HEK293 (cell line): ENCODE measurements around the gene SERPINA12.

ENCODE experiments used
- CTCF ChIA-PET: fragments of 350-600 bp; formaldehyde crosslinking; extraction: SDS; loops from one replicate; lab custom pipeline; 2021; ENCODE audit warnings: antibody characterized with exemption; lab: Yijun Ruan, JAX
- POLR2A ChIA-PET: fragments of 300-600 bp; formaldehyde crosslinking; extraction: SDS; loops from one replicate; lab custom pipeline; 2020; ENCODE audit warnings: antibody characterized with exemption, inconsistent platforms; lab: Yijun Ruan, JAX
- H3K27ac ChIP-seq: fragments of 200-500 bp; sonication (Bioruptor generic); 2 replicates; pipeline ENCODE4 v1.5.1; 2014; ENCODE audit warnings: low read depth, low read length, control low read depth, inconsistent platforms; ENCODE audit errors: extremely low read depth
- H3K36me3 ChIP-seq, 2 experiments: fragments of 200-500 bp in 1 of 2; sonication (Bioruptor generic) in 1 of 2; 1 replicate in 1 of 2; 2 replicates in 1 of 2; pipeline ENCODE4 v1.5.1; 2014 to 2017; ENCODE audit warnings: inconsistent platforms in 2 of 2, low read length in 2 of 2; ENCODE audit not compliant: control insufficient read depth in 2 of 2, insufficient read depth in 1 of 2
- H3K4me1 ChIP-seq: fragments of 200-500 bp; sonication (Bioruptor generic); 2 replicates; pipeline ENCODE4 v1.5.1; 2014; ENCODE audit warnings: mild to moderate bottlenecking, low read length, inconsistent platforms; ENCODE audit not compliant: control insufficient read depth, insufficient read depth
- H3K4me3 ChIP-seq: 2 replicates; pipeline ENCODE4 v1.5.1; 2011; ENCODE audit warnings: low read depth, mild to moderate bottlenecking, control low read depth, low read length, moderate library complexity
- H3K9me3 ChIP-seq: fragments of 200-500 bp; sonication (Bioruptor generic); 2 replicates; pipeline ENCODE4 v1.5.1; 2014; ENCODE audit warnings: low read depth, low read length, inconsistent platforms; ENCODE audit not compliant: control insufficient read depth, insufficient read depth
- GLIS2 ChIP-seq: fragments of 450-650 bp; formaldehyde crosslinking; IDR thresholded peaks from 2 replicates; pipeline ENCODE4 v1.5.1; 2016; ENCODE audit warnings: missing biosample characterization, missing genetic modification characterization
- KLF1 ChIP-seq: fragments of 450-650 bp; formaldehyde crosslinking; IDR thresholded peaks from 2 replicates; pipeline ENCODE4 v1.5.1; 2016; ENCODE audit warnings: missing biosample characterization, missing genetic modification characterization
- MEIS1 ChIP-seq: sonication (generic); formaldehyde crosslinking; IDR thresholded peaks from 2 replicates; pipeline ENCODE4 v1.8.1; 2022; ENCODE audit warnings: missing genetic modification reagents, mild to moderate bottlenecking, borderline replicate concordance
- OSR2 ChIP-seq: fragments of 450-650 bp; formaldehyde crosslinking; IDR thresholded peaks from 2 replicates; pipeline ENCODE4 v1.5.1; 2016; ENCODE audit warnings: missing biosample characterization, missing genetic modification characterization
- TRIM28 ChIP-seq: IDR thresholded peaks from 2 replicates; pipeline ENCODE4 v1.6.1; 2011; ENCODE audit warnings: low read length, control low read depth, borderline replicate concordance
- ZBTB48 ChIP-seq: fragments of 450-650 bp; formaldehyde crosslinking; IDR thresholded peaks from 2 replicates; pipeline ENCODE4 v1.5.1; 2016; ENCODE audit warnings: missing biosample characterization, missing genetic modification characterization
- ZBTB7A ChIP-seq: fragments of 450-650 bp; formaldehyde crosslinking; IDR thresholded peaks from 2 replicates; pipeline ENCODE4 v1.5.1; 2016; ENCODE audit warnings: low read depth, missing biosample characterization, missing genetic modification characterization
- ZBTB8A ChIP-seq: fragments of 450-650 bp; formaldehyde crosslinking; IDR thresholded peaks from 2 replicates; pipeline ENCODE4 v1.5.1; 2016; ENCODE audit warnings: missing biosample characterization, missing genetic modification characterization
- ZNF354C ChIP-seq: fragments of 450-650 bp; formaldehyde crosslinking; IDR thresholded peaks from 2 replicates; pipeline ENCODE4 v1.5.1; 2016; ENCODE audit warnings: missing biosample characterization, missing genetic modification characterization, low read depth, borderline replicate concordance
- ZNF404 ChIP-seq: fragments of 450-650 bp; formaldehyde crosslinking; IDR thresholded peaks from 2 replicates; pipeline ENCODE4 v1.5.1; 2017; ENCODE audit warnings: missing biosample characterization, missing genetic modification characterization
- ZNF549 ChIP-seq: fragments of 450-650 bp; IDR thresholded peaks from 2 replicates; pipeline ENCODE4 v1.5.1; 2018; ENCODE audit warnings: missing biosample characterization, missing genetic modification characterization, mild to moderate bottlenecking, inconsistent platforms, moderate library complexity
- ZNF624 ChIP-seq: fragments of 450-650 bp; formaldehyde crosslinking; IDR thresholded peaks from 2 replicates; pipeline ENCODE4 v1.5.1; 2017; ENCODE audit warnings: missing biosample characterization, missing genetic modification characterization
- ZNF654 ChIP-seq: fragments of 450-650 bp; formaldehyde crosslinking; IDR thresholded peaks from 2 replicates; pipeline ENCODE4 v1.5.1; 2016; ENCODE audit warnings: low read depth, missing biosample characterization, missing genetic modification characterization
- ZNF658 ChIP-seq: fragments of 450-650 bp; formaldehyde crosslinking; IDR thresholded peaks from 2 replicates; pipeline ENCODE4; 2016; ENCODE audit warnings: missing biosample characterization, missing genetic modification characterization
- ZNF670 ChIP-seq: fragments of 450-650 bp; formaldehyde crosslinking; IDR thresholded peaks from 2 replicates; pipeline ENCODE4 v1.5.1; 2016; ENCODE audit warnings: missing biosample characterization, missing genetic modification characterization, low read depth
- ZNF76 ChIP-seq: fragments of 450-650 bp; formaldehyde crosslinking; IDR thresholded peaks from 2 replicates; pipeline ENCODE4; 2016; ENCODE audit warnings: low read depth, missing biosample characterization, missing genetic modification characterization, borderline replicate concordance
- ZNF768 ChIP-seq: fragments of 450-650 bp; formaldehyde crosslinking; IDR thresholded peaks from 2 replicates; pipeline ENCODE4 v1.5.1; 2018; ENCODE audit warnings: missing biosample characterization, mild to moderate bottlenecking, missing genetic modification characterization
- ZNF785 ChIP-seq: fragments of 450-650 bp; formaldehyde crosslinking; IDR thresholded peaks from 2 replicates; pipeline ENCODE4 v1.5.1; 2016; ENCODE audit warnings: missing biosample characterization, missing genetic modification characterization
- ZNF830 ChIP-seq: fragments of 450-650 bp; IDR thresholded peaks from 2 replicates; pipeline ENCODE4 v1.5.0; 2018; ENCODE audit warnings: missing biosample characterization, missing genetic modification characterization, low read depth, mild to moderate bottlenecking, moderate library complexity
- ZNF843 ChIP-seq: fragments of 450-650 bp; formaldehyde crosslinking; IDR thresholded peaks from 2 replicates; pipeline ENCODE4 v1.5.1; 2016; ENCODE audit warnings: missing biosample characterization, missing genetic modification characterization
- ZSCAN23 ChIP-seq: fragments of 450-650 bp; formaldehyde crosslinking; IDR thresholded peaks from 2 replicates; pipeline ENCODE4 v1.5.1; 2016; ENCODE audit warnings: missing biosample characterization, missing genetic modification characterization
- TF ChIP-seq, protein P1 (sequence below): fragments of 450-650 bp; formaldehyde crosslinking; IDR thresholded peaks from 2 replicates; pipeline ENCODE4 v1.5.1; 2016; ENCODE audit warnings: missing biosample characterization, missing genetic modification characterization
- TF ChIP-seq, protein P2 (sequence below): fragments of 450-650 bp; formaldehyde crosslinking; IDR thresholded peaks from 2 replicates; pipeline ENCODE4 v1.5.1; 2016; ENCODE audit warnings: missing biosample characterization, missing genetic modification characterization
- TF ChIP-seq, protein P3 (sequence below): fragments of 450-650 bp; formaldehyde crosslinking; IDR thresholded peaks from 2 replicates; pipeline ENCODE4 v1.5.1; 2017; ENCODE audit warnings: missing biosample characterization, missing genetic modification characterization
- TF ChIP-seq, protein P4 (sequence below): fragments of 450-650 bp; IDR thresholded peaks from 2 replicates; pipeline ENCODE4 v1.5.1; 2018; ENCODE audit warnings: missing biosample characterization, mild to moderate bottlenecking, missing genetic modification characterization

SERPINA12 gene

DNA sequence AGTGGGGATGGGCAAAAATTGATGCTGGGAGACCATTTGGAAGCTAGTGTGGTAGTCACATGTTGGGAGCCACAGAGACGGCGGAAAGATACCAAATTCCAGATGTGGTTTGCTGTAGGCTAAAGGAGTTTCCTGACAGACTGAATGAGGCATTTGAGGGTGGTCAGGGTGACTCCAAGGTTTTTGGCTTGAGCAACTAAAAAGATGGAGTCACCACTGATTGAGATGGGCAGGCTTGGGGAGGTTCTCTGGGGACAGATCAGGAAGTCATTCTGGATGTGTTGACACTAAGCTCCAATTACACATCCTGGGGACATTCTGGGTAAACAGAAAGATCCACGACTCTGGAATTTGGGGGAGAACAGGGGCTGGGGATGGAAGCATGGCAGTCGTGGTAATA is 17.8 kb downstream of the SERPINA12 start (continued):
- TF ChIP-seq ZNF654 (tag by site-specific recombination) (no peak), ZSCAN23 (tag by site-specific recombination) (no peak), MEIS1 (no peak), ZNF404 (tag by site-specific recombination) (no peak), GLIS2 (tag by site-specific recombination) (no peak), ZNF624 (tag by site-specific recombination) (no peak)
- TF ChIP-seq, protein P1, sequence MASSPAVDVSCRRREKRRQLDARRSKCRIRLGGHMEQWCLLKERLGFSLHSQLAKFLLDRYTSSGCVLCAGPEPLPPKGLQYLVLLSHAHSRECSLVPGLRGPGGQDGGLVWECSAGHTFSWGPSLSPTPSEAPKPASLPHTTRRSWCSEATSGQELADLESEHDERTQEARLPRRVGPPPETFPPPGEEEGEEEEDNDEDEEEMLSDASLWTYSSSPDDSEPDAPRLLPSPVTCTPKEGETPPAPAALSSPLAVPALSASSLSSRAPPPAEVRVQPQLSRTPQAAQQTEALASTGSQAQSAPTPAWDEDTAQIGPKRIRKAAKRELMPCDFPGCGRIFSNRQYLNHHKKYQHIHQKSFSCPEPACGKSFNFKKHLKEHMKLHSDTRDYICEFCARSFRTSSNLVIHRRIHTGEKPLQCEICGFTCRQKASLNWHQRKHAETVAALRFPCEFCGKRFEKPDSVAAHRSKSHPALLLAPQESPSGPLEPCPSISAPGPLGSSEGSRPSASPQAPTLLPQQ (tag by site-specific recombination): no peak

DNA sequence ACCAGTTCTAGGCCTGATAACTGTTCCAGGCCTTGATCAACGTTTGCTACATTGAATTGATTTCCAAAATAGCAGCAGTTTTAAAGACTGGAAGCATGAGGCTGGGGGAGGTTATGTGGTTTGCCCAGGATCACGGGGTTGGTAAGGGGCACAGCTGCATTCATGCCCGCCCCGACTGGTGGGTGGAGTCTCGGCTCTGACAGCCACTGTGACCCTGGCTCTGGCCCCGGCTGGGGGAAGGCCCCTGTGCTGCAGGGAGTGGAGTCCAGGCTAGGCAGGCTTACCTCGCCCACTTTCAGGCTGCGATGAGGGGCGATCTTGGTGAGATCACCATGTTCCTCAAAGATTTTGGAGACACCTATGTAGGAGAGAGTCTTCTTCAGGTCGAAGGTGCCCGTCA is 19.9 kb downstream of the SERPINA12 start:
- Histone ChIP-seq H3K9me3 (no peaks in the 10 kb centered on the region), H3K36me3 (no peaks in the 10 kb centered on the region), H3K4me1 (no peaks in the 10 kb centered on the region; the same call in 1 of the 2 replicates), H3K4me3 (no peak overlapping the region), H3K27ac (no peak overlapping the region)
- CTCF ChIA-PET: interaction anchor here (0.6 kb wide), 1 partner anchor 88 kb away, joined by 5 read pairs; no protein-coding TSS in a partner anchor
- no peak for TF ChIP-seq ZNF549 (tag by site-specific recombination)
- TF ChIP-seq, protein P2, sequence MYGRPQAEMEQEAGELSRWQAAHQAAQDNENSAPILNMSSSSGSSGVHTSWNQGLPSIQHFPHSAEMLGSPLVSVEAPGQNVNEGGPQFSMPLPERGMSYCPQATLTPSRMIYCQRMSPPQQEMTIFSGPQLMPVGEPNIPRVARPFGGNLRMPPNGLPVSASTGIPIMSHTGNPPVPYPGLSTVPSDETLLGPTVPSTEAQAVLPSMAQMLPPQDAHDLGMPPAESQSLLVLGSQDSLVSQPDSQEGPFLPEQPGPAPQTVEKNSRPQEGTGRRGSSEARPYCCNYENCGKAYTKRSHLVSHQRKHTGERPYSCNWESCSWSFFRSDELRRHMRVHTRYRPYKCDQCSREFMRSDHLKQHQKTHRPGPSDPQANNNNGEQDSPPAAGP (tag by site-specific recombination): no peak
- no peak for TF ChIP-seq ZBTB7A (tag by site-specific recombination)
- TF ChIP-seq ZNF843 (tag by site-specific recombination): no peak
- no peak for TF ChIP-seq ZNF354C (tag by site-specific recombination)
- TF ChIP-seq ZNF768 (tag by site-specific recombination): no peak
- no peak for TF ChIP-seq ZNF658 (tag by site-specific recombination)
- no peak for TF ChIP-seq ZNF76
- no peak for TF ChIP-seq ZNF785 (tag by site-specific recombination)
- TF ChIP-seq ZBTB48 (tag by site-specific recombination): no peak
- TF ChIP-seq, protein P3, sequence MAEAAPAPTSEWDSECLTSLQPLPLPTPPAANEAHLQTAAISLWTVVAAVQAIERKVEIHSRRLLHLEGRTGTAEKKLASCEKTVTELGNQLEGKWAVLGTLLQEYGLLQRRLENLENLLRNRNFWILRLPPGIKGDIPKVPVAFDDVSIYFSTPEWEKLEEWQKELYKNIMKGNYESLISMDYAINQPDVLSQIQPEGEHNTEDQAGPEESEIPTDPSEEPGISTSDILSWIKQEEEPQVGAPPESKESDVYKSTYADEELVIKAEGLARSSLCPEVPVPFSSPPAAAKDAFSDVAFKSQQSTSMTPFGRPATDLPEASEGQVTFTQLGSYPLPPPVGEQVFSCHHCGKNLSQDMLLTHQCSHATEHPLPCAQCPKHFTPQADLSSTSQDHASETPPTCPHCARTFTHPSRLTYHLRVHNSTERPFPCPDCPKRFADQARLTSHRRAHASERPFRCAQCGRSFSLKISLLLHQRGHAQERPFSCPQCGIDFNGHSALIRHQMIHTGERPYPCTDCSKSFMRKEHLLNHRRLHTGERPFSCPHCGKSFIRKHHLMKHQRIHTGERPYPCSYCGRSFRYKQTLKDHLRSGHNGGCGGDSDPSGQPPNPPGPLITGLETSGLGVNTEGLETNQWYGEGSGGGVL (tag by site-specific recombination): no peak
- TF ChIP-seq TRIM28: no peak
- TF ChIP-seq KLF1 (tag by site-specific recombination): no peak
- no peak for TF ChIP-seq ZNF670
- TF ChIP-seq ZBTB8A (tag by site-specific recombination): no peak
- TF ChIP-seq, protein P4, sequence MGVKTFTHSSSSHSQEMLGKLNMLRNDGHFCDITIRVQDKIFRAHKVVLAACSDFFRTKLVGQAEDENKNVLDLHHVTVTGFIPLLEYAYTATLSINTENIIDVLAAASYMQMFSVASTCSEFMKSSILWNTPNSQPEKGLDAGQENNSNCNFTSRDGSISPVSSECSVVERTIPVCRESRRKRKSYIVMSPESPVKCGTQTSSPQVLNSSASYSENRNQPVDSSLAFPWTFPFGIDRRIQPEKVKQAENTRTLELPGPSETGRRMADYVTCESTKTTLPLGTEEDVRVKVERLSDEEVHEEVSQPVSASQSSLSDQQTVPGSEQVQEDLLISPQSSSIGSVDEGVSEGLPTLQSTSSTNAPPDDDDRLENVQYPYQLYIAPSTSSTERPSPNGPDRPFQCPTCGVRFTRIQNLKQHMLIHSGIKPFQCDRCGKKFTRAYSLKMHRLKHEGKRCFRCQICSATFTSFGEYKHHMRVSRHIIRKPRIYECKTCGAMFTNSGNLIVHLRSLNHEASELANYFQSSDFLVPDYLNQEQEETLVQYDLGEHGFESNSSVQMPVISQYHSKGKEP (tag by site-specific recombination): no peak
- TF ChIP-seq OSR2: no peak
- TF ChIP-seq ZNF830 (tag by site-specific recombination): no peak
- POLR2A ChIA-PET: no interaction called here
